Cardiac muscle cell (in vitro differentiated cells and primary cell): Measurements from ENCODE around the gene ADSL. TPM values are rescaled to one million over a fixed set of nuclear protein-coding genes. Genes with fewer than 3 reads are reported as not detected.

Source experiments
- DNase-seq, 2 donors: peaks; one replicate each; pipeline versions ENCODE4 v3.0.0 to v3.0.0-alpha.2; 2010 to 2017; ENCODE audit warnings: low read depth in 1 of 2, low spot score in 1 of 2
- H3K27ac ChIP-seq: fragments of 200-600 bp; sonication (generic); 2 replicates; pipeline ENCODE4 v1.5.1; 2016
- H3K27me3 ChIP-seq: fragments of 200-600 bp; sonication (generic); 2 replicates; pipeline ENCODE4 v1.6.0; 2016; ENCODE audit warnings: control low read depth
- H3K36me3 ChIP-seq: fragments of 200-600 bp; sonication (generic); 2 replicates; pipeline ENCODE4 v1.5.1; 2016; ENCODE audit warnings: control low read depth
- H3K4me1 ChIP-seq: fragments of 200-600 bp; sonication (generic); 2 replicates; pipeline ENCODE4 v1.8.1; 2017; ENCODE audit warnings: low read depth, mild to moderate bottlenecking, mixed run types
- H3K4me3 ChIP-seq: fragments of 200-600 bp; sonication (generic); 2 replicates; pipeline ENCODE4 v1.5.1; 2016; ENCODE audit warnings: mild to moderate bottlenecking
- H3K9me3 ChIP-seq: fragments of 200-600 bp; sonication (generic); 2 replicates; pipeline ENCODE4 v1.5.1; 2017; ENCODE audit warnings: low read depth, mild to moderate bottlenecking, control low read depth
- CTCF ChIP-seq: IDR thresholded peaks from 2 replicates; pipeline ENCODE4 v1.5.1; 2012; ENCODE audit warnings: low read depth, mild to moderate bottlenecking, low read length
- polyA plus RNA-seq: library from polyadenylated mRNA; unstranded; fragments of >200 nt; fragmentation: Nextera tagmentation; extraction: Ambion mirVana; gene quantifications from 2 replicates; pipeline ENCODE4 v1.2.1, GENCODE V29; 2016
- total RNA-seq: library from RNA; depleted of rRNA; stranded (reverse); fragments of >200 nt; gene quantifications from 2 replicates; pipeline ENCODE4 v1.2.3, GENCODE V29; 2016

The ADSL gene
- total and polyA plus RNA-seq, 2 experiments from 2014 or later = 110 to 116 TPM

GRCh38 chr22:40418366-40419201 lies 72.3 kb downstream of the ADSL start:
- Histone ChIP-seq H3K36me3 (peaks cover 20% of the 10 kb centered on the region), H3K27me3 (no peaks in the 10 kb centered on the region), H3K4me3 (no peak overlapping the region), H3K27ac (no peak overlapping the region), H3K9me3 (no peaks in the 10 kb centered on the region), H3K4me1 (no peaks in the 10 kb centered on the region)
- no peak for DNase-seq
- TF ChIP-seq CTCF = no peak

- no peaks in the 10 kb centered on the region for H3K4me1 ChIP-seq
- no peaks in the 10 kb centered on the region for H3K27me3 ChIP-seq
- no peak for TF ChIP-seq CTCF
- no peak overlapping the region for H3K27ac ChIP-seq
- no peak overlapping the region for H3K4me3 ChIP-seq
- H3K9me3 ChIP-seq = no peaks in the 10 kb centered on the region
- DNase-seq = no peak
- H3K36me3 ChIP-seq = peaks cover 20% of the 10 kb centered on the region
Measured at GRCh38 chr22:40419718-40420117, 73.4 kb downstream of the ADSL start.

GRCh38 chr22:40420341-40421081 lies 74.2 kb downstream of the ADSL start:
- H3K4me3 ChIP-seq = no peak overlapping the region
- H3K27ac ChIP-seq = no peak overlapping the region
- H3K9me3 ChIP-seq = no peaks in the 10 kb centered on the region
- no peak for TF ChIP-seq CTCF
- no peaks in the 10 kb centered on the region for H3K27me3 ChIP-seq
- no peak for DNase-seq
- H3K36me3 ChIP-seq = peaks cover 23% of the 10 kb centered on the region
- H3K4me1 ChIP-seq = no peaks in the 10 kb centered on the region

GRCh38 chr22:40421082-40421350 lies 74.7 kb downstream of the ADSL start:
- Histone ChIP-seq H3K27me3 (no peaks in the 10 kb centered on the region), H3K9me3 (no peaks in the 10 kb centered on the region), H3K27ac (no peak overlapping the region), H3K4me1 (no peaks in the 10 kb centered on the region), H3K36me3 (peaks cover 23% of the 10 kb centered on the region), H3K4me3 (no peak overlapping the region)
- DNase-seq = no peak
- TF ChIP-seq CTCF = no peak

GRCh38 chr22:40421941-40422340 lies 75.6 kb downstream of the ADSL start:
- Histone ChIP-seq H3K9me3 (no peaks in the 10 kb centered on the region), H3K27ac (no peak overlapping the region), H3K4me3 (no peak overlapping the region), H3K36me3 (peaks cover 17% of the 10 kb centered on the region), H3K4me1 (no peaks in the 10 kb centered on the region), H3K27me3 (no peaks in the 10 kb centered on the region)
- no peak for DNase-seq
- no peak for TF ChIP-seq CTCF
